K562 (cell line): ENCODE data around the gene CDADC1. TPM values are rescaled to one million over a fixed set of nuclear protein-coding genes. Genes with fewer than 3 reads are reported as not detected.

Source experiments
- CAMTA2 ChIP-seq: fragments of 250-450 bp; sonication (Bioruptor Pico); conservative IDR thresholded peaks from 2 replicates; pipeline ENCODE4 v1.5.1; 2022
- COPS2 ChIP-seq: fragments of 450-650 bp; conservative IDR thresholded peaks from 2 replicates; pipeline ENCODE4 v1.6.1; 2016; ENCODE audit warnings: mild to moderate bottlenecking, moderate library complexity
- CSDE1 ChIP-seq, 2 experiments: fragments of 450-650 bp; IDR thresholded peaks; 2 replicates each; pipeline ENCODE4 v1.6.1; 2016; ENCODE audit warnings: mild to moderate bottlenecking in 1 of 2
- EP300 ChIP-seq: IDR thresholded peaks from 2 replicates; pipeline ENCODE4 v1.6.1; 2012; ENCODE audit warnings: low read length, improper control_type of control experiment
- FUS ChIP-seq: fragments of 200-400 bp; formaldehyde crosslinking; optimal IDR thresholded peaks from 2 replicates; pipeline ENCODE3; 2017; ENCODE audit warnings: low read depth, low read length
- GABPB2 ChIP-seq: fragments of 250-450 bp; sonication (Bioruptor Pico); conservative IDR thresholded peaks from 2 replicates; pipeline ENCODE4 v1.5.1; 2021; ENCODE audit warnings: mild to moderate bottlenecking
- GATA2 ChIP-seq: sonication (generic); formaldehyde crosslinking; IDR thresholded peaks from 2 replicates; pipeline ENCODE4 v1.4.0; 2020; ENCODE audit warnings: mild to moderate bottlenecking, missing genetic modification reagents
- GMEB1 ChIP-seq: fragments of 250-450 bp; sonication (Bioruptor Pico); IDR thresholded peaks from 2 replicates; pipeline ENCODE4 v1.4.0; 2020; ENCODE audit warnings: mild to moderate bottlenecking
- MCM3 ChIP-seq: fragments of 450-650 bp; IDR thresholded peaks from 2 replicates; pipeline ENCODE4 v1.6.1; 2016
- NR2C2 ChIP-seq, 2 experiments: fragments of 200-800 bp in 1 of 2; sonication (Bioruptor generic) in 1 of 2; sonication (generic) in 1 of 2; formaldehyde crosslinking in 1 of 2; IDR thresholded peaks; 2 replicates each; pipeline versions ENCODE4 v1.6.1 to v1.8.0; 2016 to 2022; ENCODE audit warnings: mild to moderate bottlenecking in 1 of 2, missing compliant biosample characterization in 1 of 2, missing genetic modification characterization in 1 of 2, missing genetic modification reagents in 1 of 2
- RBM14 ChIP-seq: fragments of 200-400 bp; formaldehyde crosslinking; IDR thresholded peaks from 2 replicates; pipeline ENCODE4 v1.6.1; 2018; ENCODE audit warnings: low read depth, mild to moderate bottlenecking, low read length, moderate library complexity, borderline replicate concordance; ENCODE audit not compliant: insufficient read depth
- RHOXF2B ChIP-seq: fragments of 250-450 bp; sonication (Bioruptor Pico); conservative IDR thresholded peaks from 2 replicates; pipeline ENCODE4 v1.5.1; 2021
- SREBF2 ChIP-seq: sonication (generic); formaldehyde crosslinking; IDR thresholded peaks from 2 replicates; pipeline ENCODE4 v1.4.0; 2020; ENCODE audit warnings: mild to moderate bottlenecking, missing genetic modification reagents
- XRCC5 ChIP-seq: fragments of 200-400 bp; formaldehyde crosslinking; IDR thresholded peaks from 2 replicates; pipeline ENCODE4 v1.6.1; 2017; ENCODE audit warnings: low read depth, mild to moderate bottlenecking, low read length
- ZNF197 ChIP-seq: fragments of 200-800 bp; sonication (Bioruptor generic); IDR thresholded peaks from 2 replicates; pipeline ENCODE4 v1.6.1; 2016; ENCODE audit warnings: low read depth, missing genetic modification characterization, missing compliant biosample characterization
- ZNF639 ChIP-seq, 2 experiments: fragments of 200-800 bp in 1 of 2; sonication (Bioruptor generic) in 1 of 2; sonication (generic) in 1 of 2; formaldehyde crosslinking in 1 of 2; IDR thresholded peaks in 1 of 2; conservative IDR thresholded peaks in 1 of 2; 2 replicates each; pipeline versions ENCODE4 v1.5.0 to v1.6.1; 2016 to 2020; ENCODE audit warnings: missing compliant biosample characterization in 1 of 2, missing genetic modification characterization in 1 of 2, missing genetic modification reagents in 1 of 2
- ZNF707 ChIP-seq: fragments of 250-450 bp; sonication (Bioruptor Pico); conservative IDR thresholded peaks from 2 replicates; pipeline ENCODE4 v1.8.0; 2022; ENCODE audit warnings: inconsistent platforms, mild to moderate bottlenecking, moderate library complexity
- polyA plus RNA-seq, 8 experiments: library from polyadenylated mRNA; depleted of rRNA in 4 of 8; stranded (reverse) in 5 of 8; unstranded in 3 of 8; fragments of >200 nt; fragmentation: Nextera tagmentation in 2 of 8; fragmentation: Illumina TruSeq in 1 of 8; extraction: Ambion mirVana in 2 of 8; extraction: Trizol in 1 of 8; gene quantifications; 2 replicates each; pipeline versions ENCODE4 v1.2.1 to v1.2.3, GENCODE V29; 2011 to 2014; ENCODE audit warnings: inconsistent platforms in 1 of 8, missing spikeins in 1 of 8
- total RNA-seq, 7 experiments: library from RNA; depleted of rRNA in 6 of 7; stranded (reverse); fragments of >200 nt in 6 of 7; fragmentation: Illumina TruSeq in 2 of 7; extraction: Trizol in 2 of 7; gene quantifications; 2 replicates each; pipeline versions ENCODE4 v1.2.1 to v1.2.3, GENCODE V29; 2011 to 2021; ENCODE audit warnings: low replicate concordance in 1 of 7
- TF ChIP-seq, protein P1 (sequence below): sonication (generic); formaldehyde crosslinking; IDR thresholded peaks from 2 replicates; pipeline ENCODE4 v1.4.0; 2020; ENCODE audit warnings: mild to moderate bottlenecking, missing genetic modification reagents
- TF ChIP-seq, protein P2 (sequence below): sonication (generic); formaldehyde crosslinking; IDR thresholded peaks from 2 replicates; pipeline ENCODE4 v1.8.1; 2023; ENCODE audit warnings: mild to moderate bottlenecking, missing genetic modification reagents

CDADC1 gene
- total and polyA plus RNA-seq, 9 of the 15 experiments (the other 6 are each of a cell fraction or from before 2014, with no cell fraction given), result 4.1 to 11.8 (median 6.3) TPM

- TF ChIP-seq GMEB1 (no peak), EP300 (0 out of 2 replicates have a peak, but pooled peaks have one; percentile 16), GATA2 (CRISPR knock-in tag) (no peak), ZNF639 (CRISPR knock-in tag; conservative IDR thresholded peaks at IDR 0.05 in 1 of 2, IDR thresholded peaks at IDR 0.05 in 1 of 2) (peak in 1 of 2 experiments; percentile 45; a peak in 1 of 4 replicates), SREBF2 (CRISPR knock-in tag) (no peak), COPS2 (no peak), RHOXF2B (CRISPR knock-in tag) (no peak), XRCC5 (no peak), CSDE1 (IDR thresholded peaks at IDR 0.05) (peak in 1 of 2 experiments; percentile 82; a peak in 2 of 4 replicates), CAMTA2 (CRISPR knock-in tag) (no peak), NR2C2 (CRISPR knock-in tag; IDR thresholded peaks at IDR 0.05) (no peak), NR2C2 (tag; IDR thresholded peaks at IDR 0.05) (peak; percentile 50), MCM3 (no peak), FUS (no peak), RBM14 (no peak), ZNF197 (CRISPR knock-in tag) (no peak), ZNF707 (CRISPR knock-in tag) (no peak), GABPB2 (CRISPR knock-in tag) (no peak)
- TF ChIP-seq, protein P1, sequence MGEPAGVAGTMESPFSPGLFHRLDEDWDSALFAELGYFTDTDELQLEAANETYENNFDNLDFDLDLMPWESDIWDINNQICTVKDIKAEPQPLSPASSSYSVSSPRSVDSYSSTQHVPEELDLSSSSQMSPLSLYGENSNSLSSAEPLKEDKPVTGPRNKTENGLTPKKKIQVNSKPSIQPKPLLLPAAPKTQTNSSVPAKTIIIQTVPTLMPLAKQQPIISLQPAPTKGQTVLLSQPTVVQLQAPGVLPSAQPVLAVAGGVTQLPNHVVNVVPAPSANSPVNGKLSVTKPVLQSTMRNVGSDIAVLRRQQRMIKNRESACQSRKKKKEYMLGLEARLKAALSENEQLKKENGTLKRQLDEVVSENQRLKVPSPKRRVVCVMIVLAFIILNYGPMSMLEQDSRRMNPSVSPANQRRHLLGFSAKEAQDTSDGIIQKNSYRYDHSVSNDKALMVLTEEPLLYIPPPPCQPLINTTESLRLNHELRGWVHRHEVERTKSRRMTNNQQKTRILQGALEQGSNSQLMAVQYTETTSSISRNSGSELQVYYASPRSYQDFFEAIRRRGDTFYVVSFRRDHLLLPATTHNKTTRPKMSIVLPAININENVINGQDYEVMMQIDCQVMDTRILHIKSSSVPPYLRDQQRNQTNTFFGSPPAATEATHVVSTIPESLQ, result no peak
- TF ChIP-seq, protein P2, sequence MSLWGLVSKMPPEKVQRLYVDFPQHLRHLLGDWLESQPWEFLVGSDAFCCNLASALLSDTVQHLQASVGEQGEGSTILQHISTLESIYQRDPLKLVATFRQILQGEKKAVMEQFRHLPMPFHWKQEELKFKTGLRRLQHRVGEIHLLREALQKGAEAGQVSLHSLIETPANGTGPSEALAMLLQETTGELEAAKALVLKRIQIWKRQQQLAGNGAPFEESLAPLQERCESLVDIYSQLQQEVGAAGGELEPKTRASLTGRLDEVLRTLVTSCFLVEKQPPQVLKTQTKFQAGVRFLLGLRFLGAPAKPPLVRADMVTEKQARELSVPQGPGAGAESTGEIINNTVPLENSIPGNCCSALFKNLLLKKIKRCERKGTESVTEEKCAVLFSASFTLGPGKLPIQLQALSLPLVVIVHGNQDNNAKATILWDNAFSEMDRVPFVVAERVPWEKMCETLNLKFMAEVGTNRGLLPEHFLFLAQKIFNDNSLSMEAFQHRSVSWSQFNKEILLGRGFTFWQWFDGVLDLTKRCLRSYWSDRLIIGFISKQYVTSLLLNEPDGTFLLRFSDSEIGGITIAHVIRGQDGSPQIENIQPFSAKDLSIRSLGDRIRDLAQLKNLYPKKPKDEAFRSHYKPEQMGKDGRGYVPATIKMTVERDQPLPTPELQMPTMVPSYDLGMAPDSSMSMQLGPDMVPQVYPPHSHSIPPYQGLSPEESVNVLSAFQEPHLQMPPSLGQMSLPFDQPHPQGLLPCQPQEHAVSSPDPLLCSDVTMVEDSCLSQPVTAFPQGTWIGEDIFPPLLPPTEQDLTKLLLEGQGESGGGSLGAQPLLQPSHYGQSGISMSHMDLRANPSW, result no peak
Measured at GRCh38 chr13:49247643-49248621, at the start of gene CDADC1 (continued).
